Natural killer cell (primary cell): ENCODE measurements around the gene PTPN9. TPM values are rescaled to one million over a fixed set of nuclear protein-coding genes. Genes with fewer than 3 reads are reported as not detected.
A peak's percentile ranks its signal among the peaks of the same experiment; 100 is the strongest.
"Not testable (repeated sequence)": the region's sequence is repeated elsewhere in the genome, so short reads cannot be mapped to it uniquely, and the experiment has no call there.

Source experiments
- ATAC-seq, 3 donors: fragments of 150-1000 bp in 2 of 3; fragments of 200-7000 bp in 1 of 3; cut with Tn5 transposase; 1 replicate in 1 of 3; 2 replicates in 2 of 3; pipeline ENCODE4 v1.10.0; 2021; ENCODE audit warnings: mild to moderate bottlenecking in 2 of 3, moderate library complexity in 2 of 3
- DNase-seq, 2 donors: peaks; one replicate each; pipeline versions ENCODE4 v3.0.0 to v3.0.0-alpha.2; 2013 to 2021; ENCODE audit warnings: mixed read lengths in 1 of 2
- H3K27ac ChIP-seq: one replicate; pipeline ENCODE4 v1.5.1; 2013; ENCODE audit warnings: mild to moderate bottlenecking, low read length
- H3K27me3 ChIP-seq: one replicate; pipeline ENCODE4 v1.6.1; 2013; ENCODE audit warnings: low read length; ENCODE audit not compliant: control insufficient read depth, insufficient read depth
- H3K36me3 ChIP-seq: one replicate; pipeline ENCODE4 v1.6.1; 2013; ENCODE audit warnings: low read length; ENCODE audit not compliant: control insufficient read depth, insufficient read depth
- H3K4me1 ChIP-seq: one replicate; pipeline ENCODE4 v1.6.1; 2013; ENCODE audit warnings: low read length; ENCODE audit not compliant: control insufficient read depth, insufficient read depth
- H3K4me3 ChIP-seq: one replicate; pipeline ENCODE4 v1.5.1; 2013; ENCODE audit warnings: low read length
- H3K9me3 ChIP-seq: one replicate; pipeline ENCODE4 v1.6.1; 2013; ENCODE audit warnings: low read length; ENCODE audit not compliant: control insufficient read depth, insufficient read depth
- H3K27ac Mint-ChIP-seq, 2 donors: one replicate each; pipeline ENCODE4 v1.8.0; 2022; ENCODE audit warnings: mild to moderate bottlenecking in 2 of 2, mixed read lengths in 2 of 2, moderate library complexity in 1 of 2
- H3K27me3 Mint-ChIP-seq, 2 donors: one replicate each; pipeline ENCODE4 v1.8.0; 2022; ENCODE audit warnings: low read depth in 2 of 2, mixed read lengths in 2 of 2
- H3K36me3 Mint-ChIP-seq: one replicate; pipeline ENCODE4 v1.8.0; 2022; ENCODE audit warnings: mixed read lengths
- H3K4me1 Mint-ChIP-seq, 2 donors: one replicate each; pipeline ENCODE4 v1.8.0; 2022; ENCODE audit warnings: mixed read lengths in 2 of 2
- H3K4me3 Mint-ChIP-seq: one replicate; pipeline ENCODE4 v1.8.0; 2022; ENCODE audit warnings: mild to moderate bottlenecking, moderate library complexity, mixed read lengths
- H3K9me3 Mint-ChIP-seq, 2 donors: one replicate each; pipeline ENCODE4 v1.8.0; 2022; ENCODE audit warnings: mixed read lengths in 2 of 2
- WGBS: methylation state at CpG from one replicate; pipeline ENCODE4 v1.1.7; 2013; ENCODE audit warnings: missing lambda C conversion rate; ENCODE audit not compliant: insufficient coverage; 5-methylcytosine and 5-hydroxymethylcytosine counted together
- intact Hi-C: fragments of 100-400 bp; cut with micrococcal nuclease; formaldehyde crosslinking; loops from one replicate; pipeline ENCODE4 v1.14.2; 2022
- total RNA-seq, 4 donors: library from RNA; stranded (reverse); fragments of 120-200 nt in 1 of 4; gene quantifications; one replicate each; pipeline versions ENCODE4 v1.2.3 to v1.2.4, GENCODE V29; 2013 to 2022
- TF ChIP-seq, protein P1 (sequence below): fragments of 200-600 bp; IDR thresholded peaks from one replicate; pipeline ENCODE4 v1.8.0; 2022; ENCODE audit warnings: antibody characterized with exemption

The PTPN9 gene
- total RNA-seq, 3 donors from 2014 or later (not counting 1 experiment from before 2014, with no cell fraction given), result 28.3 to 33.0 (median 28.9) TPM

DNA sequence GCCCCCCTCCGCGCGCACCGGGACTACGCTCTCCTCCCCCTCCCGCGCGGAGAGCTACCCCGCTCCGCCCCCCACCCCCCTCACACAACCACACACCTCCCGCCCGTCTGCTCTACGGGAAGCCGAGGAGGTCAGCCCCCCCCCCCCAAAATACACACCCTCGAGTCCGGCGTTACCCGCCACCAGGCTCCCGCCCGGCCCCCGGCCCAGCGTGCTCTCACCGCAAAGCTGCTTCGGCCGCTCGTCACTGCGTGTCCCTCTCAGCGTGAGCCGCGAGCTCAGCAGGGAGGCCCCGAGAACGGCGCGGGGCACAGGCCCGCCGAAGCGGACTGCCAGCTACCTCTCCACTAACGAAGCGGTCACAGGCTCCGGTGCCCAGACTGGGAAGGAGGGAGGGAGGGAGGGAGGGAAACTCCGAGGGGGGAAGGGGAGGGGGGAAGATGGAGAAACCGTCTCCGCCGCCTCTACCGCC, 127.9 kb downstream of the PTPN9 start:
- H3K4me1 Mint-ChIP-seq, result peaks cover 54 to 65% of the 10 kb centered on the region in 2 donors
- H3K27ac Mint-ChIP-seq, result peak overlapping the region; percentile 98 to 99
- Histone ChIP-seq H3K4me1 (peaks cover 34% of the 10 kb centered on the region), H3K4me3 (peak overlapping the region; percentile 91), H3K27ac (peak overlapping the region; percentile 99), H3K36me3 (peaks cover 6% of the 10 kb centered on the region), H3K27me3 (no peaks in the 10 kb centered on the region), H3K9me3 (no peaks in the 10 kb centered on the region)
- no peaks in the 10 kb centered on the region for H3K9me3 Mint-ChIP-seq
- ATAC-seq, result no peak
- H3K27me3 Mint-ChIP-seq, result no peaks in the 10 kb centered on the region
- H3K36me3 Mint-ChIP-seq, result no peaks in the 10 kb centered on the region
- DNase-seq, result no peak
- peak overlapping the region; percentile 98 for H3K4me3 Mint-ChIP-seq
- intact Hi-C loops, result loop anchor here (1.0 to 10.0 kb wide), 3 partner anchors 174 to 836 kb away; partner anchors contain the start of genes CLK3, CSK and SNUPN
- 0% methylated on average over 33 of the region's 45 CpGs for WGBS
- TF ChIP-seq, protein P1, sequence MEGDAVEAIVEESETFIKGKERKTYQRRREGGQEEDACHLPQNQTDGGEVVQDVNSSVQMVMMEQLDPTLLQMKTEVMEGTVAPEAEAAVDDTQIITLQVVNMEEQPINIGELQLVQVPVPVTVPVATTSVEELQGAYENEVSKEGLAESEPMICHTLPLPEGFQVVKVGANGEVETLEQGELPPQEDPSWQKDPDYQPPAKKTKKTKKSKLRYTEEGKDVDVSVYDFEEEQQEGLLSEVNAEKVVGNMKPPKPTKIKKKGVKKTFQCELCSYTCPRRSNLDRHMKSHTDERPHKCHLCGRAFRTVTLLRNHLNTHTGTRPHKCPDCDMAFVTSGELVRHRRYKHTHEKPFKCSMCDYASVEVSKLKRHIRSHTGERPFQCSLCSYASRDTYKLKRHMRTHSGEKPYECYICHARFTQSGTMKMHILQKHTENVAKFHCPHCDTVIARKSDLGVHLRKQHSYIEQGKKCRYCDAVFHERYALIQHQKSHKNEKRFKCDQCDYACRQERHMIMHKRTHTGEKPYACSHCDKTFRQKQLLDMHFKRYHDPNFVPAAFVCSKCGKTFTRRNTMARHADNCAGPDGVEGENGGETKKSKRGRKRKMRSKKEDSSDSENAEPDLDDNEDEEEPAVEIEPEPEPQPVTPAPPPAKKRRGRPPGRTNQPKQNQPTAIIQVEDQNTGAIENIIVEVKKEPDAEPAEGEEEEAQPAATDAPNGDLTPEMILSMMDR, result no peak

DNA sequence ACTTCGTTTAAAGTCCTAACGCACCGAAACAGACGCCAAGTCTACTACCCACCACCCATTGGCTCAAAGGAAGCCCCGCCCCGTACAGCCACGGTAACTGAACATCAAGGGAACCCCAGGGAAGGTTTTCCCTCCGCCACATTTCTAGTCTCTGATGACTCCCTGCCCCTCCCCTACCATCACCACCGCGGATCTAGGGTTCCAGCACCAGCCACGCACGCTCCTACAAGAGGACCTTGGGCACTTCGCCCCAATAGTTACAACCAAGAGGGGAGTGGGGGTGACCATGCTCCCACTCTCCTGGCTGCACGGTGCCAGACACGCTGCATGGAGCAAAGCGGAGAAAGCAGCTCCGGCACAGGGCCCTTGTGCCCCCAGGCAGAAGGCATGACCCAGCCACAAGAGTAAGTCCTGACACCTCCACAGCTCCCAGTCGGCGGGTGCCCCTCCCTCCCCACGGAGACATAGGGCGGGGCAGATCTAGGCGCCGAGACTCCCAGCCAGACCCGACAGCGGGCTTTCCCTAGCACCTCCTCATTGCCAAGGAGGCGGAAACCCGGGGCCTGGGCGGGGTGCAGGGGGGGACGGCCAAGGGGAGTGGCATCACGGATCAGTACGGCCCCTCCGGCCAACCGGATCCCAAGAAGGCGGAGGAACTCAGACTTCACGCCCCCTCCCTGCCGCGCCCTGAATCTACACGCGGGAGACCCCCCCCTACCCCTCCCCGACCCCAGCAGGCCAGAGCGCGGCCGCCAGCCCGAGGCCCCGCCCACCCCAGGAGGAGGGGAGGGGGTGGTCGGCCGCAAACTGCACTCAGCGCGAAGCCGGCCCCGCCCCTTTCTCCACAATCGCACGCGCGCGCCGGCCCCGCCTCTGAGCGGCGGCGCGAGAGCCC, 128.6 kb downstream of the PTPN9 start:
- H3K9me3 ChIP-seq, result no peaks in the 10 kb centered on the region
- H3K36me3 ChIP-seq, result peaks cover 6% of the 10 kb centered on the region
- H3K4me1 ChIP-seq, result peaks cover 30% of the 10 kb centered on the region
- WGBS, result under 1% methylated on average over 54 of the region's 62 CpGs
- Mint-ChIP-seq H3K27me3 (no peaks in the 10 kb centered on the region), H3K4me3 (peak overlapping the region; percentile 98), H3K4me1 (peaks cover 58 to 69% of the 10 kb centered on the region in 2 donors), H3K27ac (peak overlapping the region; percentile 98 to 99), H3K36me3 (no peaks in the 10 kb centered on the region), H3K9me3 (no peaks in the 10 kb centered on the region)
- TF ChIP-seq, protein P1, result no peak
- intact Hi-C loops, result loop anchor here (1.0 to 10.0 kb wide), 3 partner anchors 175 to 836 kb away; partner anchors contain the start of genes CLK3, CSK and SNUPN
- peak overlapping the region; percentile 51 for H3K4me3 ChIP-seq
- H3K27ac ChIP-seq, result peak overlapping the region; percentile 82
- DNase-seq (peak; percentile 87 to 96), ATAC-seq (peak; percentile 12 to 43 (median 27))
- H3K27me3 ChIP-seq, result no peaks in the 10 kb centered on the region

DNA sequence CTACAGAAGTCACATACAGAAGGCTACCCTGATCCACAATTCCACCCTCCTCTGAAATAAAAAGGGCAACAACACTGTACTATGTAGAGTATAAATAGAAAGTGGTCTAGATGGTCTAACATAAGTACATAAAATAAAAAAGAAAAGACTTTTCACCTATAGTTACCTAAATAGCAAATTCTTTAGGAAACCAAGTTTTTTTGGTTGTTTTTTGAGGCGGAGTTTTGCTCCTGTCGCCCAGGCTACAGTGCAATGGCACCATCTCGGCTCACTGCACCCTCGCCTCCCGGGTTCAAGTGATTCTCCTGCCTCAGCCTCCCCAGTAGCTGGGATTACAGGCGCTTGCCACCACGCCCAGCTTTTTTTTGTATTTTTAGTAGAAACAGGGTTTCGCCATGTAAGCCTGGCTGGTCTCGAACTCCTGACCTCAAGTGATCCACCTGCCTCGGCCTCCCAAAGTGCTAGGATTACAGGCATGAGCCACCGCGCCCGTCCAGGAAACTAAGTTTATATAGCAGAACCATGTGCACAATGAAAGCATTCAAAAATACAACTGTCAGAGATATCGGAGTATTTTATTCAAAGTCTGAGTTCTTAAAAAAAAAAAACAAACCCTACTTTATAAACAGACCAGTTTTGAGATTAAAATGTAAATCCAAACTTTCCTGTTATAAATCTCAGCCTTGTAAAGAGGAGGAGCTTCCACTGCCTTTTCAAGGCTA, 129.4 kb downstream of the PTPN9 start:
- Mint-ChIP-seq H3K36me3 (no peaks in the 10 kb centered on the region), H3K9me3 (no peaks in the 10 kb centered on the region), H3K4me1 (peaks cover 58 to 69% of the 10 kb centered on the region in 2 donors), H3K4me3 (peak overlapping the region; percentile 91), H3K27me3 (no peaks in the 10 kb centered on the region), H3K27ac (peak overlapping the region; percentile 98 to 99)
- Histone ChIP-seq H3K27ac (peak overlapping the region; percentile 82), H3K36me3 (peaks cover 6% of the 10 kb centered on the region), H3K27me3 (no peaks in the 10 kb centered on the region), H3K4me1 (peaks cover 33% of the 10 kb centered on the region), H3K9me3 (no peaks in the 10 kb centered on the region), H3K4me3 (peak overlapping the region; percentile 51)
- ATAC-seq, result no peak
- TF ChIP-seq, protein P1, result no peak
- WGBS, result 74% methylated on average over 13 of the region's 14 CpGs
- DNase-seq, result no peak
- intact Hi-C loops, result loop anchor here (10.0 kb wide), 2 partner anchors 665 to 835 kb away; partner anchors contain the start of genes CLK3 and CSK

DNA sequence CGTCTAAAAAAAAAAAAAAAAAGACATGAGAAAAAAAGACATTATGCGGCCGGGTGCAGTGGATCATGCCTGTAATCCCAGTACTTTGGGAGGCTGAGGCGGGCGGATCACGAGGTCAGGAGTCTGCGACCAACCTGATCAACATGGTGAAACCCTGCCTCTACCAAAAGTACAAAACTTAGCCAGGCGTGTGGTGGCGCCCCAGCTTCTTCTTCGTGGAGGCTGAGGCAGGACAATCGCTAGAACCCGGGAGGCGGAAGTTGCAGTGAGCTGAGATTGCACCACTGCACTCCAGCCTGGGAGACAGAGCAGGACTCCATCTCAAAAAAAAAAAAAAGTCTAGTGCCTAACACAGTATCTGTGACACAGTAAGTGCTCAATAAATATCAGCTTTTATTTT, 130.9 kb downstream of the PTPN9 start:
- H3K4me3 ChIP-seq, H3K27ac ChIP-seq, H3K27ac Mint-ChIP-seq, H3K27me3 Mint-ChIP-seq, H3K36me3 Mint-ChIP-seq, H3K36me3 ChIP-seq, DNase-seq, H3K9me3 ChIP-seq, ATAC-seq, H3K9me3 Mint-ChIP-seq, H3K27me3 ChIP-seq, H3K4me3 Mint-ChIP-seq, intact Hi-C loops: not testable (repeated sequence)
- WGBS, result 88% methylated on average over 13 of the region's 13 CpGs
- peaks cover 28% of the 10 kb centered on the region for H3K4me1 ChIP-seq
- H3K4me1 Mint-ChIP-seq, result peaks cover 50 to 58% of the 10 kb centered on the region in 2 donors
